Gastrocnemius medialis (tissue), 4 donors: ENCODE data around the gene LTN1. TPM values are rescaled to one million over a fixed set of nuclear protein-coding genes. Genes with fewer than 3 reads are reported as not detected.
"Not testable (repeated sequence)": the region's sequence is repeated elsewhere in the genome, so short reads cannot be mapped to it uniquely, and the experiment has no call there.

ENCODE experiments used
- ATAC-seq, 2 donors: fragments of 150-250 bp; one replicate each; pipeline ENCODE4 v1.9.1; 2016
- DNase-seq, 2 donors: peaks; one replicate each; pipeline ENCODE4 v3.0.0-alpha.2; 2019
- H3K27ac ChIP-seq, 4 donors: fragments of 200-600 bp; sonication (generic); 1 replicate in 1 of 4; 2 replicates in 3 of 4; pipeline ENCODE4 v1.5.1; 2016 to 2018; ENCODE audit warnings: mild to moderate bottlenecking in 2 of 4, moderate library complexity in 1 of 4
- H3K27me3 ChIP-seq, 3 donors: fragments of 200-600 bp; sonication (generic) in 2 of 3; 1 replicate in 1 of 3; 2 replicates in 2 of 3; pipeline versions ENCODE4 v1.5.1 to v1.6.0; 2016 to 2019; ENCODE audit warnings: mild to moderate bottlenecking in 1 of 3, moderate library complexity in 1 of 3
- H3K36me3 ChIP-seq, 2 donors: fragments of 200-600 bp; sonication (generic) in 1 of 2; one replicate each; pipeline ENCODE4 v1.5.1; 2017 to 2018
- H3K4me1 ChIP-seq, 2 donors: fragments of 200-600 bp; sonication (generic) in 1 of 2; one replicate each; pipeline ENCODE4 v1.5.1; 2016 to 2017; ENCODE audit warnings: mild to moderate bottlenecking in 2 of 2
- H3K4me3 ChIP-seq, 4 donors: fragments of 200-600 bp; sonication (generic) in 3 of 4; 1 replicate in 1 of 4; 2 replicates in 3 of 4; pipeline ENCODE4 v1.5.1; 2016 to 2019; ENCODE audit warnings: mild to moderate bottlenecking in 2 of 4
- H3K9me3 ChIP-seq, 3 donors: fragments of 200-600 bp; sonication (generic) in 2 of 3; 1 replicate in 1 of 3; 2 replicates in 2 of 3; pipeline ENCODE4 v1.5.1; 2016 to 2019
- CTCF ChIP-seq, 5 experiments: fragments of 450-650 bp in 3 of 5; fragments of 200-600 bp in 2 of 5; sonication (generic) in 2 of 5; IDR thresholded peaks in 4 of 5; conservative IDR thresholded peaks in 1 of 5; 1 replicate in 4 of 5; 2 replicates in 1 of 5; pipeline ENCODE4 v1.5.1; 2016 to 2019; ENCODE audit warnings: antibody characterized with exemption in 5 of 5, mild to moderate bottlenecking in 3 of 5, moderate library complexity in 3 of 5
- POLR2A ChIP-seq, 2 donors: fragments of 450-650 bp; IDR thresholded peaks; one replicate each; pipeline ENCODE4 v1.6.1; 2017; ENCODE audit warnings: antibody characterized with exemption in 2 of 2, mild to moderate bottlenecking in 2 of 2, moderate library complexity in 2 of 2
- in situ Hi-C, 4 donors: fragments of 200-750 bp; cut with MboI; loops; one replicate each; pipeline versions ENCODE4 v1.15.0 to v1.8.0; 2017; ENCODE audit warnings: low sequenced_read_pairs in 4 of 4
- intact Hi-C: fragments of 100-400 bp; cut with DNase I; formaldehyde crosslinking; loops from one replicate; pipeline ENCODE4 v1.15.1; 2023; ENCODE audit warnings: low total_unique reads
- total RNA-seq, 4 donors: library from RNA; depleted of rRNA; stranded (reverse); fragments of >200 nt; gene quantifications; one replicate each; pipeline versions ENCODE4 v1.1.0 to v1.2.3, GENCODE V29; 2016

The LTN1 gene
- total RNA-seq, 4 donors from 2014 or later = 22.7 to 33.3 (median 23.2) TPM

GRCh38 chr21:29022166-29022565 is 29.5 kb upstream of the LTN1 start:
- intact Hi-C loops = no loop called here
- TF ChIP-seq POLR2A (IDR thresholded peaks at IDR 0.05) (no peak), CTCF (IDR thresholded peaks at IDR 0.05 in 4 of 5, conservative IDR thresholded peaks at IDR 0.05 in 1 of 5) (no peak)
- ATAC-seq = no peak
- Histone ChIP-seq H3K4me1 (peaks cover 27 to 41% of the 10 kb centered on the region in 2 donors), H3K36me3 (no peaks in the 10 kb centered on the region), H3K27me3 (no peaks in the 10 kb centered on the region), H3K9me3 (no peaks in the 10 kb centered on the region), H3K27ac (no peak overlapping the region), H3K4me3 (no peak overlapping the region)
- DNase-seq = no peak
- in situ Hi-C loops = no loop called here

- intact Hi-C loops = no loop called here
- no peaks in the 10 kb centered on the region for H3K9me3 ChIP-seq
- TF ChIP-seq CTCF (IDR thresholded peaks at IDR 0.05 in 4 of 5, conservative IDR thresholded peaks at IDR 0.05 in 1 of 5) (no peak), POLR2A (IDR thresholded peaks at IDR 0.05) (no peak)
- H3K36me3 ChIP-seq = no peaks in the 10 kb centered on the region
- H3K4me1 ChIP-seq = peaks cover 13 to 18% of the 10 kb centered on the region in 2 donors
- in situ Hi-C loops = no loop called here
- ATAC-seq (peak; percentile 6 to 18), DNase-seq (no peak)
- peak overlapping the region; percentile 78 to 85 (median 82) for H3K27ac ChIP-seq
- peak overlapping the region; percentile 73 to 97 (median 93) for H3K4me3 ChIP-seq
- H3K27me3 ChIP-seq = no peaks in the 10 kb centered on the region
Observed at GRCh38 chr21:29018540-29018939, 25.9 kb upstream of the LTN1 start.

DNA sequence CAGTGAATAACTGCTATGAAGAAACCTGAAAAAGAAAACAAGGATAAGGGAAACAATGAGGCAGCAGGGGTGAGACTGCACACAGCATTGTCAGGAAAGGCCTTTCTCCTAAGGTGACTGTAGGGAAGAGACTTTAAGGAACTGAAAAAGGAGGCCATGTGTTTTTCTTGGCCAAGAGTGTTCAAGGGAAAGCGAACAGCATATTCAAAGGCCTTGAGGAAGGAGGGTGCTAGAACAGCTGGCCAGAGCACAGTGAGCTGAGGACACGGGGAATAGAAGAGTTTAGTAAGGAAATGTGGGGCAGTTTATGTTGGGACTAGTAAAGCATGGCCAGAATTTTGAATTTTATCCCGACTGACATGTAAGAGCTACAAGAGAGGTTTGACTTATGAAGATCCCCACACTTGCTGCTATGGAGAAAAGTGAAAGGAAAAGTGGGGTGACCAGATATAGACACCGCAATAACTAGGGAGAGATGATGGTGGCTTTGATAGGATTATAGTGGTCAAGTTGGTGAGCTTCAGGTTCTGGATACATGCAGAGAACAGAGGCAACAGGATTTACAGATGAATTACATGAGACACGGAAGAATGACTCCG is 25.1 kb upstream of the LTN1 start:
- Histone ChIP-seq H3K4me1 (peaks cover 13 to 18% of the 10 kb centered on the region in 2 donors), H3K27ac (peak overlapping the region in 2 of 4 donors; percentile 78 to 82), H3K4me3 (peak overlapping the region in 3 of 4 donors; percentile 73 to 95 (median 91)), H3K36me3 (no peaks in the 10 kb centered on the region), H3K27me3 (no peaks in the 10 kb centered on the region), H3K9me3 (no peaks in the 10 kb centered on the region)
- in situ Hi-C loops (no loop called here), intact Hi-C loops (no loop called here)
- DNase-seq = no peak
- TF ChIP-seq CTCF (IDR thresholded peaks at IDR 0.05 in 4 of 5, conservative IDR thresholded peaks at IDR 0.05 in 1 of 5) (no peak), POLR2A (IDR thresholded peaks at IDR 0.05) (no peak)
- no peak for ATAC-seq

- H3K9me3 ChIP-seq, H3K4me1 ChIP-seq, intact Hi-C loops, in situ Hi-C loops, H3K27me3 ChIP-seq, DNase-seq, ATAC-seq, H3K27ac ChIP-seq, H3K4me3 ChIP-seq: not testable (repeated sequence)
- peaks cover 0 to 17% of the 10 kb centered on the region in 2 donors for H3K36me3 ChIP-seq
Observed at GRCh38 chr21:29011236-29011635, 18.6 kb upstream of the LTN1 start.

GRCh38 chr21:29008367-29008766 is 15.7 kb upstream of the LTN1 start:
- Histone ChIP-seq H3K36me3 (peaks cover 0 to 17% of the 10 kb centered on the region in 2 donors), H3K27ac (no peak overlapping the region), H3K4me1 (peaks cover 0 to 4% of the 10 kb centered on the region in 2 donors), H3K27me3 (no peaks in the 10 kb centered on the region), H3K9me3 (no peaks in the 10 kb centered on the region), H3K4me3 (no peak overlapping the region)
- TF ChIP-seq CTCF (IDR thresholded peaks at IDR 0.05 in 4 of 5, conservative IDR thresholded peaks at IDR 0.05 in 1 of 5) (no peak), POLR2A (IDR thresholded peaks at IDR 0.05) (no peak)
- in situ Hi-C loops = no loop called here
- DNase-seq (no peak), ATAC-seq (no peak)
- intact Hi-C loops = no loop called here
